B cell (primary cell): ENCODE measurements around the gene CYP2A6. TPM values are rescaled to one million over a fixed set of nuclear protein-coding genes. Genes with fewer than 3 reads are reported as not detected.
A peak's percentile ranks its signal among the peaks of the same experiment; 100 is the strongest.
"Not testable (repeated sequence)": the region's sequence is repeated elsewhere in the genome, so short reads cannot be mapped to it uniquely, and the experiment has no call there.

Experiments
- ATAC-seq: fragments of 200-7000 bp; cut with Tn5 transposase; one replicate; pipeline ENCODE4 v1.10.0; 2021; ENCODE audit warnings: low read depth, mild to moderate bottlenecking, moderate number of reproducible peaks, moderate library complexity
- CTCF ChIA-PET: fragments of 350-600 bp; sonication (Branson Sonifier 250); formaldehyde crosslinking; loops from one replicate; lab custom pipeline; 2021; ENCODE audit warnings: antibody characterized with exemption, inconsistent platforms; lab: Charles Lee
- POLR2A ChIA-PET: fragments of 350-600 bp; sonication (Branson Sonifier 250); formaldehyde crosslinking; loops from one replicate; lab custom pipeline; 2021; ENCODE audit warnings: antibody characterized with exemption; lab: Charles Lee
- DNase-seq: peaks from one replicate; pipeline ENCODE4 v3.0.0; 2013
- H2AFZ ChIP-seq: 2 replicates; pipeline ENCODE4 v1.6.1; 2012; ENCODE audit warnings: mild to moderate bottlenecking, low read depth, low read length; ENCODE audit not compliant: insufficient read depth, poor library complexity, severe bottlenecking
- H3K27ac ChIP-seq, 2 donors: 1 replicate in 1 of 2; 2 replicates in 1 of 2; pipeline ENCODE4 v1.5.1; 2012 to 2013; ENCODE audit warnings: low read length in 2 of 2, mild to moderate bottlenecking in 2 of 2, moderate library complexity in 1 of 2
- H3K27me3 ChIP-seq, 4 experiments: fragments of 200-600 bp in 1 of 4; sonication (generic) in 1 of 4; replicated peaks in 1 of 4; 1 replicate in 2 of 4; 2 replicates in 2 of 4; pipeline versions ENCODE4 v1.6.1 to v1.7.0; 2013 to 2016; ENCODE audit warnings: low read length in 3 of 4, mild to moderate bottlenecking in 2 of 4, mixed read lengths in 1 of 4, moderate library complexity in 1 of 4; ENCODE audit not compliant: insufficient read depth in 4 of 4, control insufficient read depth in 3 of 4; ENCODE audit errors: control extremely low read depth in 1 of 4
- H3K36me3 ChIP-seq, 2 experiments: replicated peaks in 1 of 2; 1 replicate in 1 of 2; 2 replicates in 1 of 2; pipeline versions ENCODE4 v1.6.1 to v1.7.1; 2013; ENCODE audit warnings: low read length in 1 of 2; ENCODE audit not compliant: insufficient read depth in 2 of 2, control insufficient read depth in 1 of 2; ENCODE audit errors: control extremely low read depth in 1 of 2, extremely low read depth in 1 of 2
- H3K4me1 ChIP-seq, 2 donors: fragments of 200-600 bp in 1 of 2; sonication (generic) in 1 of 2; 1 replicate in 1 of 2; 2 replicates in 1 of 2; pipeline versions ENCODE4 v1.5.1 to v1.6.1; 2013 to 2017; ENCODE audit warnings: low read length in 2 of 2; ENCODE audit not compliant: control insufficient read depth in 2 of 2, insufficient read depth in 2 of 2
- H3K4me2 ChIP-seq: replicated peaks from 2 replicates; pipeline ENCODE3; 2012; ENCODE audit warnings: mild to moderate bottlenecking, low read depth, low read length; ENCODE audit not compliant: poor library complexity, severe bottlenecking
- H3K4me3 ChIP-seq, 5 experiments: fragments of 200-600 bp in 1 of 5; sonication (generic) in 1 of 5; 1 replicate in 3 of 5; 2 replicates in 2 of 5; pipeline versions ENCODE4 v1.5.1 to v1.7.0; 2011 to 2016; ENCODE audit warnings: low read length in 4 of 5, mild to moderate bottlenecking in 4 of 5, low read depth in 2 of 5, control low read depth in 1 of 5, moderate library complexity in 1 of 5; ENCODE audit not compliant: insufficient read depth in 1 of 5; ENCODE audit errors: control extremely low read depth in 1 of 5, extremely low read depth in 1 of 5
- H3K79me2 ChIP-seq: fragments of 200-600 bp; sonication (generic); one replicate; pipeline ENCODE4 v1.6.0; 2016; ENCODE audit warnings: low read length; ENCODE audit not compliant: control insufficient read depth, insufficient read depth
- H3K9ac ChIP-seq: fragments of 200-600 bp; sonication (generic); 2 replicates; pipeline ENCODE4 v1.6.1; 2017; ENCODE audit warnings: mild to moderate bottlenecking, low read length, moderate library complexity
- H3K9me3 ChIP-seq, 3 donors: one replicate each; pipeline versions ENCODE4 v1.6.1 to v1.7.1; 2013; ENCODE audit warnings: low read length in 2 of 3; ENCODE audit not compliant: control insufficient read depth in 2 of 3, insufficient read depth in 1 of 3; ENCODE audit errors: control extremely low read depth in 1 of 3
- H4K20me1 ChIP-seq: 2 replicates; pipeline ENCODE4 v1.6.0; 2012; ENCODE audit warnings: mild to moderate bottlenecking, low read length; ENCODE audit not compliant: insufficient read depth, control insufficient read depth, poor library complexity, severe bottlenecking
- H3K27ac Mint-ChIP-seq: one replicate; pipeline ENCODE4 v1.8.0; 2021; ENCODE audit warnings: mixed read lengths
- H3K27me3 Mint-ChIP-seq: one replicate; pipeline ENCODE4 v1.8.0; 2021; ENCODE audit warnings: mixed read lengths
- H3K4me1 Mint-ChIP-seq: one replicate; pipeline ENCODE4 v1.8.0; 2021; ENCODE audit warnings: mixed read lengths
- H3K4me3 Mint-ChIP-seq: one replicate; pipeline ENCODE4 v1.8.0; 2021; ENCODE audit warnings: mixed read lengths
- H3K9me3 Mint-ChIP-seq: one replicate; pipeline ENCODE4 v1.8.0; 2022; ENCODE audit warnings: mixed read lengths; ENCODE audit not compliant: insufficient read depth
- EZH2 ChIP-seq: IDR thresholded peaks from 2 replicates; pipeline ENCODE4 v1.6.1; 2012; ENCODE audit warnings: borderline replicate concordance, low read depth, mild to moderate bottlenecking, moderate library complexity, low read length; ENCODE audit not compliant: insufficient read depth, poor library complexity, severe bottlenecking
- WGBS: methylation state at CpG from one replicate; pipeline ENCODE4 v1.1.5; 2013; ENCODE audit warnings: missing lambda C conversion rate; ENCODE audit not compliant: insufficient coverage; 5-methylcytosine and 5-hydroxymethylcytosine counted together
- intact Hi-C: fragments of 100-400 bp; cut with micrococcal nuclease; formaldehyde crosslinking; loops from one replicate; pipeline ENCODE4 v1.10.0; 2022
- polyA plus RNA-seq: library from polyadenylated mRNA; depleted of rRNA; stranded (reverse); fragments of >200 nt; gene quantifications from 2 replicates; pipeline ENCODE4 v1.2.3, GENCODE V29; 2012
- total RNA-seq, 2 donors: library from RNA; stranded (reverse); fragments of 120-200 nt in 1 of 2; gene quantifications; 1 replicate in 1 of 2; 2 replicates in 1 of 2; pipeline versions ENCODE4 v1.2.3 to v1.2.4, GENCODE V29; 2013 to 2022
- TF ChIP-seq, protein P1 (sequence below): fragments of 200-600 bp; IDR thresholded peaks from one replicate; pipeline ENCODE4 v1.8.0; 2022; ENCODE audit warnings: antibody characterized with exemption, mild to moderate bottlenecking

Gene CYP2A6
- total and polyA plus RNA-seq, 2 donors (not counting 1 experiment from before 2014, with no cell fraction given): not detected

DNA sequence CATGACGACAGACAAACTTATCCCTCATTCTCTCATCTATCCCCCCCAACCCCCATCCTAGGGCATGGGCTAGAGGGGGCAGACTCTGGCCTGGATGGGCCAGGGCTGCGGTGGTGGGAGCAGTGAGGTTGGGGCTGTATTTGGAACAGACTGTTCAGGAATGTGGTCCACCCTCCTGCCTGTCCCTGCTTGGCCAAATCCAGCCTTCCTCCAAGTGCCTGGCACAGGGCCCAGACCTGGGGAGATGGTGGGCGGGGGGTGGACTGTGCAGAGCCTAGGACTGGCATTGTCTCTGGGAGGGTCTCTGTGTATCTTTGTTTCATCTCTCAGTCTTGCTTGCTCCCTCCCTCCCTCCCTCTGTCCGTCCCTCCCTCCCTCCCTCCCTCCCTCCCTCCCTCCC lies 37.1 kb downstream of the CYP2A6 start:
- Mint-ChIP-seq H3K4me3 (peak overlapping the region; percentile 97), H3K4me1 (peaks cover 36% of the 10 kb centered on the region), H3K9me3 (no peaks in the 10 kb centered on the region), H3K27ac (no peak overlapping the region), H3K27me3 (no peaks in the 10 kb centered on the region)
- no peaks in the 10 kb centered on the region for H3K27me3 ChIP-seq
- no peaks in the 10 kb centered on the region for H3K9me3 ChIP-seq
- no peak overlapping the region for H3K9ac ChIP-seq
- peaks cover 11 to 33% of the 10 kb centered on the region in 2 donors for H3K4me1 ChIP-seq
- POLR2A ChIA-PET: interaction anchor here (1.1 kb wide), 1 partner anchor 63 kb away, joined by 5 read pairs; the partner anchor contains the start of genes ACTMAP and SNRPA
- H3K36me3 ChIP-seq: peaks cover 0 to 17% of the 10 kb centered on the region in 2 experiments
- WGBS: no CpG with 5 or more reads among the region's 4 CpGs
- H3K79me2 ChIP-seq: peaks cover 14% of the 10 kb centered on the region
- DNase-seq (no peak), ATAC-seq (no peak)
- no peak overlapping the region for H3K27ac ChIP-seq
- CTCF ChIA-PET: interaction anchor here (1.8 kb wide), 1 partner anchor 92 kb away, joined by 5 read pairs; no protein-coding TSS in a partner anchor
- H3K4me3 ChIP-seq: no peak overlapping the region
- intact Hi-C loops: loop anchor here (2.0 kb wide), 1 partner anchor 14 kb away; the partner anchor contains the start of gene EGLN2
- H2AFZ ChIP-seq: no peak overlapping the region
- TF ChIP-seq EZH2: no peak
- TF ChIP-seq, protein P1, sequence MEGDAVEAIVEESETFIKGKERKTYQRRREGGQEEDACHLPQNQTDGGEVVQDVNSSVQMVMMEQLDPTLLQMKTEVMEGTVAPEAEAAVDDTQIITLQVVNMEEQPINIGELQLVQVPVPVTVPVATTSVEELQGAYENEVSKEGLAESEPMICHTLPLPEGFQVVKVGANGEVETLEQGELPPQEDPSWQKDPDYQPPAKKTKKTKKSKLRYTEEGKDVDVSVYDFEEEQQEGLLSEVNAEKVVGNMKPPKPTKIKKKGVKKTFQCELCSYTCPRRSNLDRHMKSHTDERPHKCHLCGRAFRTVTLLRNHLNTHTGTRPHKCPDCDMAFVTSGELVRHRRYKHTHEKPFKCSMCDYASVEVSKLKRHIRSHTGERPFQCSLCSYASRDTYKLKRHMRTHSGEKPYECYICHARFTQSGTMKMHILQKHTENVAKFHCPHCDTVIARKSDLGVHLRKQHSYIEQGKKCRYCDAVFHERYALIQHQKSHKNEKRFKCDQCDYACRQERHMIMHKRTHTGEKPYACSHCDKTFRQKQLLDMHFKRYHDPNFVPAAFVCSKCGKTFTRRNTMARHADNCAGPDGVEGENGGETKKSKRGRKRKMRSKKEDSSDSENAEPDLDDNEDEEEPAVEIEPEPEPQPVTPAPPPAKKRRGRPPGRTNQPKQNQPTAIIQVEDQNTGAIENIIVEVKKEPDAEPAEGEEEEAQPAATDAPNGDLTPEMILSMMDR: no peak
- H3K4me2 ChIP-seq: no peak overlapping the region
- H4K20me1 ChIP-seq: peaks cover 19% of the 10 kb centered on the region

DNA sequence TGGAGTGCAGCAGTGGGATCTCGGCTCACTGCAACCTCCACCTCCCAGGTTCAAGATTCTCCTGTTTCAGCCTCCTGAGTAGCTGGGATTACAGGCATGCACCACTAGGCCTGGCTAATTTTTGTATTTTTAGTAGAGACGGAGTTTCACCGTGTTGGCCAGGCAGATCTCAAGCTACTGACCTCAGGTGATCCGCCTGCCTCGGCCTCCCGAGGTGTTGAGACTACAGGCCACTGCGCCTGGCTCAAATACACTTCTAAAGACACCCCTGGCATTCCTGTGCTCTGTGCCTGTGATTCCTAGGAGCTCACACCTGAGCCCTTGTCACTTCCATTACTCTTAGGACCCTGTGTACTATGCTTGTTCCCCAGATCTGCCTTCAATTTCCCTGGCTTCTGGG lies 37.7 kb downstream of the CYP2A6 start:
- H3K4me2 ChIP-seq: peak overlapping the region; percentile 78
- not testable (repeated sequence) for DNase-seq, H3K27ac ChIP-seq, H2AFZ ChIP-seq, H3K4me3 ChIP-seq, H3K9me3 Mint-ChIP-seq, H3K27me3 ChIP-seq, H3K9ac ChIP-seq, ATAC-seq, H3K9me3 ChIP-seq, H3K27me3 Mint-ChIP-seq
- peaks cover 36% of the 10 kb centered on the region for H3K4me1 Mint-ChIP-seq
- peaks cover 20% of the 10 kb centered on the region for H3K79me2 ChIP-seq
- POLR2A ChIA-PET: interaction anchor here (0.7 to 1.1 kb wide), 2 partner anchors 19 to 62 kb away, joined by 4 to 5 read pairs; partner anchors contain the start of genes ACTMAP and SNRPA
- H3K27ac Mint-ChIP-seq: peak overlapping the region; percentile 72
- peak overlapping the region; percentile 97 for H3K4me3 Mint-ChIP-seq
- WGBS: 97% methylated on average over 6 of the region's 7 CpGs
- peaks cover 0 to 23% of the 10 kb centered on the region in 2 experiments for H3K36me3 ChIP-seq
- peaks cover 11 to 33% of the 10 kb centered on the region in 2 donors for H3K4me1 ChIP-seq
- peaks cover 25% of the 10 kb centered on the region for H4K20me1 ChIP-seq
- intact Hi-C loops: loop anchor here (2.0 kb wide), 1 partner anchor 14 kb away; the partner anchor contains the start of gene EGLN2
- CTCF ChIA-PET: interaction anchor here (1.1 to 1.8 kb wide), 2 partner anchors 91 to 149 kb away, joined by 3 to 5 read pairs; no protein-coding TSS in a partner anchor
